ENCODE measurements around the gene CDK5.

- TF ChIP-seq, protein P1, sequence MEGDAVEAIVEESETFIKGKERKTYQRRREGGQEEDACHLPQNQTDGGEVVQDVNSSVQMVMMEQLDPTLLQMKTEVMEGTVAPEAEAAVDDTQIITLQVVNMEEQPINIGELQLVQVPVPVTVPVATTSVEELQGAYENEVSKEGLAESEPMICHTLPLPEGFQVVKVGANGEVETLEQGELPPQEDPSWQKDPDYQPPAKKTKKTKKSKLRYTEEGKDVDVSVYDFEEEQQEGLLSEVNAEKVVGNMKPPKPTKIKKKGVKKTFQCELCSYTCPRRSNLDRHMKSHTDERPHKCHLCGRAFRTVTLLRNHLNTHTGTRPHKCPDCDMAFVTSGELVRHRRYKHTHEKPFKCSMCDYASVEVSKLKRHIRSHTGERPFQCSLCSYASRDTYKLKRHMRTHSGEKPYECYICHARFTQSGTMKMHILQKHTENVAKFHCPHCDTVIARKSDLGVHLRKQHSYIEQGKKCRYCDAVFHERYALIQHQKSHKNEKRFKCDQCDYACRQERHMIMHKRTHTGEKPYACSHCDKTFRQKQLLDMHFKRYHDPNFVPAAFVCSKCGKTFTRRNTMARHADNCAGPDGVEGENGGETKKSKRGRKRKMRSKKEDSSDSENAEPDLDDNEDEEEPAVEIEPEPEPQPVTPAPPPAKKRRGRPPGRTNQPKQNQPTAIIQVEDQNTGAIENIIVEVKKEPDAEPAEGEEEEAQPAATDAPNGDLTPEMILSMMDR (IDR thresholded peaks at IDR 0.05; ENCODE audit: poor library complexity, severe bottlenecking): no peak
- TF ChIP-seq EP300 (conservative IDR thresholded peaks at IDR 0.05; ENCODE audit: poor library complexity, severe bottlenecking) (no peak), EZH2 (IDR thresholded peaks at IDR 0.05; ENCODE audit: borderline replicate concordance, insufficient read depth, low read length, poor library complexity, severe bottlenecking) (no peak), TAF1 (IDR thresholded peaks at IDR 0.05; ENCODE audit: low read depth) (no peak), SMC3 (conservative IDR thresholded peaks at IDR 0.05; ENCODE audit: poor library complexity) (no peak), POLR2AphosphoS5 (IDR thresholded peaks at IDR 0.05) (no peak), MXI1 (conservative IDR thresholded peaks at IDR 0.05; ENCODE audit: poor library complexity, severe bottlenecking) (no peak), RAD21 (conservative IDR thresholded peaks at IDR 0.05) (no peak)
- TF ChIP-seq, protein P2, sequence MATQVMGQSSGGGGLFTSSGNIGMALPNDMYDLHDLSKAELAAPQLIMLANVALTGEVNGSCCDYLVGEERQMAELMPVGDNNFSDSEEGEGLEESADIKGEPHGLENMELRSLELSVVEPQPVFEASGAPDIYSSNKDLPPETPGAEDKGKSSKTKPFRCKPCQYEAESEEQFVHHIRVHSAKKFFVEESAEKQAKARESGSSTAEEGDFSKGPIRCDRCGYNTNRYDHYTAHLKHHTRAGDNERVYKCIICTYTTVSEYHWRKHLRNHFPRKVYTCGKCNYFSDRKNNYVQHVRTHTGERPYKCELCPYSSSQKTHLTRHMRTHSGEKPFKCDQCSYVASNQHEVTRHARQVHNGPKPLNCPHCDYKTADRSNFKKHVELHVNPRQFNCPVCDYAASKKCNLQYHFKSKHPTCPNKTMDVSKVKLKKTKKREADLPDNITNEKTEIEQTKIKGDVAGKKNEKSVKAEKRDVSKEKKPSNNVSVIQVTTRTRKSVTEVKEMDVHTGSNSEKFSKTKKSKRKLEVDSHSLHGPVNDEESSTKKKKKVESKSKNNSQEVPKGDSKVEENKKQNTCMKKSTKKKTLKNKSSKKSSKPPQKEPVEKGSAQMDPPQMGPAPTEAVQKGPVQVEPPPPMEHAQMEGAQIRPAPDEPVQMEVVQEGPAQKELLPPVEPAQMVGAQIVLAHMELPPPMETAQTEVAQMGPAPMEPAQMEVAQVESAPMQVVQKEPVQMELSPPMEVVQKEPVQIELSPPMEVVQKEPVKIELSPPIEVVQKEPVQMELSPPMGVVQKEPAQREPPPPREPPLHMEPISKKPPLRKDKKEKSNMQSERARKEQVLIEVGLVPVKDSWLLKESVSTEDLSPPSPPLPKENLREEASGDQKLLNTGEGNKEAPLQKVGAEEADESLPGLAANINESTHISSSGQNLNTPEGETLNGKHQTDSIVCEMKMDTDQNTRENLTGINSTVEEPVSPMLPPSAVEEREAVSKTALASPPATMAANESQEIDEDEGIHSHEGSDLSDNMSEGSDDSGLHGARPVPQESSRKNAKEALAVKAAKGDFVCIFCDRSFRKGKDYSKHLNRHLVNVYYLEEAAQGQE (IDR thresholded peaks at IDR 0.05; ENCODE audit: borderline replicate concordance): no peak
Measured at GRCh38 chr7:151013356-151013732, 44.4 kb downstream of the CDK5 start.
